ENCODE measurements around the gene SULF2.

Gene SULF2

GRCh38 chr20:47614703-47615309 lies 170.5 kb downstream of the SULF2 start:
- TF ChIP-seq CTCF (conservative IDR thresholded peaks at IDR 0.05; ENCODE audit: control insufficient read depth, insufficient read depth, low read depth, low read length), result no peak
- no peak for DNase-seq (ENCODE audit: low read depth)
- H3K4me3 ChIP-seq (ENCODE audit: control insufficient read depth, low read depth, low read length), result no peak overlapping the region

- H3K4me3 ChIP-seq (ENCODE audit: control insufficient read depth, low read depth, low read length), result no peak overlapping the region
- TF ChIP-seq CTCF (conservative IDR thresholded peaks at IDR 0.05; ENCODE audit: control insufficient read depth, insufficient read depth, low read depth, low read length), result no peak
- DNase-seq (ENCODE audit: low read depth), result no peak
Measured at GRCh38 chr20:47612670-47613069, 172.6 kb downstream of the SULF2 start.

GRCh38 chr20:47611785-47612184 lies 173.5 kb downstream of the SULF2 start:
- H3K4me3 ChIP-seq (ENCODE audit: control insufficient read depth, low read depth, low read length), result no peak overlapping the region
- no peak for TF ChIP-seq CTCF (conservative IDR thresholded peaks at IDR 0.05; ENCODE audit: control insufficient read depth, insufficient read depth, low read depth, low read length)
- DNase-seq (ENCODE audit: low read depth), result no peak

GRCh38 chr20:47610945-47611250 lies 174.4 kb downstream of the SULF2 start:
- H3K4me3 ChIP-seq (ENCODE audit: control insufficient read depth, low read depth, low read length), result no peak overlapping the region
- no peak for DNase-seq (ENCODE audit: low read depth)
- TF ChIP-seq CTCF (conservative IDR thresholded peaks at IDR 0.05; ENCODE audit: control insufficient read depth, insufficient read depth, low read depth, low read length), result no peak

GRCh38 chr20:47610247-47610944 lies 174.9 kb downstream of the SULF2 start:
- TF ChIP-seq CTCF (conservative IDR thresholded peaks at IDR 0.05; ENCODE audit: control insufficient read depth, insufficient read depth, low read depth, low read length), result no peak
- DNase-seq (ENCODE audit: low read depth), result peak; percentile 86
- H3K4me3 ChIP-seq (ENCODE audit: control insufficient read depth, low read depth, low read length), result no peak overlapping the region

- TF ChIP-seq CTCF (conservative IDR thresholded peaks at IDR 0.05; ENCODE audit: control insufficient read depth, insufficient read depth, low read depth, low read length), result no peak
- H3K4me3 ChIP-seq (ENCODE audit: control insufficient read depth, low read depth, low read length), result no peak overlapping the region
- no peak for DNase-seq (ENCODE audit: low read depth)
Measured at GRCh38 chr20:47609001-47609400, 176.3 kb downstream of the SULF2 start.
